Activated CD4-positive, CD25-positive, alpha-beta regulatory T cell (primary cell): ENCODE data around the gene GTPBP2.
"Not testable (repeated sequence)": the region's sequence is repeated elsewhere in the genome, so short reads cannot be mapped to it uniquely, and the experiment has no call there.

Experiments used
- DNase-seq, 4 experiments: peaks; one replicate each; lab custom pipeline; 2025; lab: John Stamatoyannopoulos, UW

The GTPBP2 gene

GRCh38 chr6:43629104-43629504 lies at the start of gene GTPBP2:
Gene GTPBP2 (minus strand): TSS chr6:43629264. CDS start chr6:43629162, 102 bp downstream.
- DNase-seq = peak; percentile 88 to 95 (median 90)

- DNase-seq = no peak
Observed at GRCh38 chr6:43678341-43678740, 49.3 kb upstream of the GTPBP2 start.

- DNase-seq = no peak
Observed at GRCh38 chr6:43677759-43678158, 48.7 kb upstream of the GTPBP2 start.

- DNase-seq = no peak
Observed at GRCh38 chr6:43676962-43677606, 48.0 kb upstream of the GTPBP2 start.

GRCh38 chr6:43674921-43675320 lies 45.9 kb upstream of the GTPBP2 start:
- no peak for DNase-seq

- DNase-seq = no peak
Observed at GRCh38 chr6:43674291-43674690, 45.2 kb upstream of the GTPBP2 start.

GRCh38 chr6:43673444-43674084 lies 44.5 kb upstream of the GTPBP2 start:
- DNase-seq = no peak

- DNase-seq = no peak
Observed at GRCh38 chr6:43671801-43672690, 43.0 kb upstream of the GTPBP2 start.

- no peak for DNase-seq
Observed at GRCh38 chr6:43671011-43671800, 42.1 kb upstream of the GTPBP2 start.

GRCh38 chr6:43670623-43670986 lies 41.5 kb upstream of the GTPBP2 start:
- DNase-seq = no peak

GRCh38 chr6:43669922-43670622 lies 41.0 kb upstream of the GTPBP2 start:
- no peak for DNase-seq

GRCh38 chr6:43669050-43669921 lies 40.2 kb upstream of the GTPBP2 start:
- DNase-seq = no peak

- DNase-seq = no peak
Observed at GRCh38 chr6:43668151-43669028, 39.3 kb upstream of the GTPBP2 start.

- DNase-seq = peak; percentile 52 to 85 (median 72)
Observed at GRCh38 chr6:43667245-43668150, 38.4 kb upstream of the GTPBP2 start.

- no peak for DNase-seq
Observed at GRCh38 chr6:43666196-43666920, 37.3 kb upstream of the GTPBP2 start.

GRCh38 chr6:43665376-43665775 lies 36.3 kb upstream of the GTPBP2 start:
- no peak for DNase-seq

- DNase-seq = not testable (repeated sequence)
Observed at GRCh38 chr6:43662948-43663347, 33.9 kb upstream of the GTPBP2 start.

- no peak for DNase-seq
Observed at GRCh38 chr6:43658161-43658560, 29.1 kb upstream of the GTPBP2 start.
